NB4 (cell line): ENCODE measurements around the gene ZNF423.
A peak's percentile ranks its signal among the peaks of the same experiment; 100 is the strongest.

ENCODE experiments used
- DNase-seq: peaks from one replicate; pipeline ENCODE4 v3.0.0; 2010; ENCODE audit warnings: low read depth
- H3K4me3 ChIP-seq: one replicate; pipeline ENCODE4 v1.5.1; 2011; ENCODE audit warnings: mild to moderate bottlenecking, low read depth, low read length, moderate library complexity
- CTCF ChIP-seq: IDR thresholded peaks from one replicate; pipeline ENCODE4 v1.5.1; 2012; ENCODE audit warnings: low read depth, low read length
- MAX ChIP-seq: IDR thresholded peaks from 2 replicates; pipeline ENCODE4 v1.6.1; 2011; ENCODE audit warnings: low read depth, low read length
- MYC ChIP-seq: IDR thresholded peaks from 2 replicates; pipeline ENCODE4 v1.6.1; 2011; ENCODE audit warnings: low read depth, low read length
- POLR2A ChIP-seq: IDR thresholded peaks from 2 replicates; pipeline ENCODE4 v1.6.1; 2011; ENCODE audit warnings: mild to moderate bottlenecking; ENCODE audit not compliant: insufficient read length; ENCODE audit errors: extremely low read depth

Gene ZNF423

GRCh38 chr16:49594153-49594552 lies 261.8 kb downstream of the ZNF423 start:
- no peak for DNase-seq
- no peak overlapping the region for H3K4me3 ChIP-seq
- TF ChIP-seq POLR2A (no peak), MYC (no peak), CTCF (no peak), MAX (no peak)

DNA sequence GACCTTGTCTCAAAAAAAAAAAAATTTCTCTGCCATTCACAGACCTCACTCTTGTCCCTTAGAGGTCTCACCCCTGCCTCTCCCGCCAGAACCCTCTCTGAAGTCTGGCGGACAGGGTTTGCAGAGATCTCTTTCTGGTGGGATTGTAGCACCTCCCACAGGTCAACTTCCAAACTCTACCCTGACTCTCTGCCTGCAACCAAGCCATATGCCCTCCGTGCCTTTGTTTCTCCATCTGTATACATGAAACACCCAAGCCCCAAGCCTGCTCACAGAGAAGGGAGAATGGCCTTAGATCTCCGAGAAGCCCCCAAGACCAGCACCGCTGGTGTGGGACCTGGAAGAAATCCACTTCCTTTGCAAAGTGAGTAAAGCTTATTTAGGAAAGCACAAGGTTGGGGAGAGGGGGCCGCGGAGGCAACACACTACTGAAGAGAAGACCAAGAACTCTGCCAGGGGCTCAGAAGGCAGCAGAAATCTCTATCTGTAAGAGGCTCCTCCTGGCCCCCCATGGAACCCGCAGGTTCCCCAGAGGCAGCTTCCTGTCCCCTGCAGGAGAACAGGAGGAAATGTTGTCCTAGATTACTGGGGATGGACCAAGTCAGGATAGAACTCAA lies 262.4 kb downstream of the ZNF423 start:
- TF ChIP-seq CTCF (peak; percentile 2), MYC (no peak), MAX (no peak), POLR2A (no peak)
- peak; percentile 28 for DNase-seq
- H3K4me3 ChIP-seq = no peak overlapping the region

DNA sequence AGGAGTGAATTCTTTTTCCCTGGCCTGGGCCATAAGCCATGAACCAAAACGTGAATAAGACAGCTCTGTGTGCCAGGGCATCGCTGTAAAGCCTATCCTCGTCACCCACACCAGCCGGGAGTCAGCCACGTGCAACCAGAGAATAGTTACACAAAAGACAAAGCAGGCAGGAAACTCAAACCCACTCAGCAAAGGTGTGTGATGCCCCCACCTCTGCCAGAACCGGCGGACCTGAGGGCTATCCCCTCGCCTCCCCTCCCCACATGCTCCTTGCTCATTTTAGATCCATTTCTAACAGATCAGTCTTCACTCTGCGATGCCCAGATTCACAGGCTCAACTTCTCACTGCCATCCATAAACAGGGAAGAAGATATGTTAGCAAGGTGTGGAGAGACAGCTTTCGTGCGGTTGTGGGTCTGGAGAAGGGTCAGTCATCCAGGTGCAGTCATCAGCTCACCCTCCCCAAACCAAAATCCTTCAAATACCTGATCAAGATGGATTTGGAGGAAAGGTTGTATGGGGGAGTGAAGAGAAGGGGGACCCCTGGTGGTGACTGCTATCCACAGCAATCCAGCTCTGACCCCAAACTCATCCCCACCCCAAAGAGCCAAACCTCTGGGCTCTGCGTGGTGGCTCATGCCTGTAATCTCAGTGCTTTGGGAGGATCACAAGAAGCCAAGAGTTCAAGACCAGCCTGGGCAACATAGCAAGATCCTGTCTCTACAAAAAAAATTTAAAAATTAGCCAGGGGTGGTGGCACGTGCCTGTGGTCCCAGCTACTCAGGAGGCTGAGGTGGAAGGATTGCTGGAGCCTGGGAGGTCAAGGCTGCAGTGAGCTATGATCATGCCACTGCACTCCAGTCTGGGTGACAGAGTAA lies 263.1 kb downstream of the ZNF423 start:
- no peak overlapping the region for H3K4me3 ChIP-seq
- DNase-seq = peak; percentile 54
- no peak for TF ChIP-seq MAX
- peak; percentile 84 for TF ChIP-seq CTCF
- TF ChIP-seq MYC = no peak

DNA sequence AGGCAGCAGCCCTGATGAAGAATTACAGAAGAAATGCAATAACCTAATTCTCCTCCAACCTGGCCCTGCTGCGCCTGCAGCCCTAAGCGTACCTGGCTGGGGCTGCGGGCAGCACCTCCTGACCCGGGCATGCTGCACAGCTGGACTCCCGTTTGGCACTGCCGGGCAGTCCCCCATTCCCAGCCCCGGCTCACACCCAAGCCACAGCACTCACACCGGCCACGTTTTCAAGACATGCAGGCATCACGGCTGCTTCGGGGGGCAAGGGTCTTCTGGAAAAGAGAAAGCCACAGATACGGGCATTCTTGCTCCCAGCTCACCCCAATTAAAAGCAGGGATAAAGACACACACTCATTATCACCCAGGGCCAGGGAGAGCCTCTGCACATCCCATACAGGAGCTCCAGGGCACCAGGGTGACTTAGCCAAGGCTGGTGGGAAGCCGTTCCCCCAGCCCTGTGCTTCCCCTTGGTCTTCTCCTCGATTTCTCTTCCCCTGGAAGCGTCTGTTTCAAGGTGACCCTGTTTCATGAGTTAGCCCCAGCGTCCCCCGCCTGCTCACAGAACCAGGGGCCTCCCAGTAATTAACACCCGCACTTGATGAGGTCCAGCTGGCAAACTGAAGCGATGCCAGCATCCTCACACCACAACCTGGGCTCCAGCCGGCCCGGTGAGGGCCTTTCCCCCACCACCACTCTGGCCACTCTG lies 265.6 kb downstream of the ZNF423 start:
- H3K4me3 ChIP-seq = no peak overlapping the region
- TF ChIP-seq CTCF = no peak
- no peak for TF ChIP-seq POLR2A
- no peak for TF ChIP-seq MYC
- no peak for TF ChIP-seq MAX
- DNase-seq = no peak

DNA sequence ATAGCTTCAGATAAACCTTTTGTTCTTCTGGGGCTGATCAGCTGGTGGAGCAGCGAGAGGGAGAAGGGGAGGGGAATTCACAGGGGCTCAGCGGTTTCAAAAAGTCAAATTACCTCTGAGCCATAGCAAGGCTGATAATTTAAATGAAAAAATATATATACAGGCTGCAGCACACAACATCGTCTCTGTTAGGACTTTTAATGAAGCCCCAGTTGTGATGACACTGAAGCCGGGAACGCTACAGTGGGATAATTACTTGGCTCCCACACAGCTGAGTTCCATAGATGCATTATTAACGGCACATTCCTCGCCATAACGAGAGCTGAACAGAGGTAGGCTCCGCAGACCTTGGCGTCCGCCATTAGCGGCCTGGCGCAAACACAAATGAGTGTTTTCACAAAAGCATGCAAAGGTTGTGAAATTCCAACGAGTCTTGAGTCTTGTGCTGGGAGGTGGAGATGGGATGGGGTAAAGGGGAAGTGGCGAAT lies 266.3 kb downstream of the ZNF423 start:
- no peak overlapping the region for H3K4me3 ChIP-seq
- no peak for TF ChIP-seq CTCF
- no peak for TF ChIP-seq POLR2A
- TF ChIP-seq MAX = no peak
- TF ChIP-seq MYC = no peak

More for the DNA sequence above, 266.3 kb downstream of the ZNF423 start:
- DNase-seq = peak; percentile 6
